ENCODE data around the gene FUS. TPM values are rescaled to one million over a fixed set of nuclear protein-coding genes. Genes with fewer than 3 reads are reported as not detected.

Gene FUS
- total and polyA plus RNA-seq, 2 of the 13 experiments (the other 11 are each of a cell fraction or from before 2014, with no cell fraction given), result 68.1 to 168 TPM

DNA sequence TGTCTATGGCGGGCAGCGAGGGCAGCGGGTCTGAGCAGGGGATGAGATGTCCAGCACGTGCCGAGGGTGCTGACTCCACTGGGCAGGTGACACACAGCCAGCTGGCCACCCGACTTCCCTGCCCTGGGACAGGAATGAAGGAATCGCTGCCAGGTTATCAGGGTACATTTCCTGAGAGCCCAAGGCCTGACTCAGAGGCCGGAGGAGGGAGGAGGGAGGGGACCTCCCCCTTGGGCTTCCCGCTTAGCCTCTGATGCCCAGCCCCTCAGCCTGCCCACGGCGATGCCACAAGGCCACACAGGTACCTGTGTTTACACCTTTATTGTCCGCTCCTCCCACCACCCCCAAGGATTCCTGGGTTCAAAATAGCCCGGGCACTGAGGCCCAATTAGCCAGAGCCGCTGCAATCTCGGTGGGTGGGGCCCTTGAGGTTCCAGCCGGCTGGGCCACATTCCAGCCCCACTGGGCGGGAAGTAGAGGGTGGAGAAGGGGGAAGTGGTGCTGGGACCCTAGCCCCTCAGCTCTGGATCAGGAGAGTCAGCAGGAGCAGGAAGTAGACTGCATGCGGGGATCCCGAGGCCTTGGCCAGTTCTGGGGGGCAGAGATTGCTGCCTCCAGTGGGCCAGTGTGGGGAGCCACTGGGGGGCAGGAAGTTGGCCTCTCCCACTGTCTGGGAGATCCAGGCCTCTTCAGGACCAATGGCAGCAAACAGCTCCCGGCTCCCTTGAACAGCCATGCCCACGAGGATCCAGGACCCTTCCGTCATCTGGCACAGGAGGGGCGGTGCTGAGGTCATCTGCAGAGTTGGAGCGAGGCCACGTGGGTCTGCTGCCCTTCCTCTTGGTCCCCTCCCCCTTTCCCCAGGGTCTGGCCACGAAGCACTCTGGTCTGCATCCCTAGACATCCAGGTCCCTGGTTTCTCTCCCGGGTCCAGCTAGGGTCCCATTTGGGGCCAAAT lies 41.0 kb upstream of the FUS start (continued):
- TF ChIP-seq, protein P1, sequence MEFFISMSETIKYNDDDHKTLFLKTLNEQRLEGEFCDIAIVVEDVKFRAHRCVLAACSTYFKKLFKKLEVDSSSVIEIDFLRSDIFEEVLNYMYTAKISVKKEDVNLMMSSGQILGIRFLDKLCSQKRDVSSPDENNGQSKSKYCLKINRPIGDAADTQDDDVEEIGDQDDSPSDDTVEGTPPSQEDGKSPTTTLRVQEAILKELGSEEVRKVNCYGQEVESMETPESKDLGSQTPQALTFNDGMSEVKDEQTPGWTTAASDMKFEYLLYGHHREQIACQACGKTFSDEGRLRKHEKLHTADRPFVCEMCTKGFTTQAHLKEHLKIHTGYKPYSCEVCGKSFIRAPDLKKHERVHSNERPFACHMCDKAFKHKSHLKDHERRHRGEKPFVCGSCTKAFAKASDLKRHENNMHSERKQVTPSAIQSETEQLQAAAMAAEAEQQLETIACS (CRISPR knock-in tag; IDR thresholded peaks at IDR 0.05), result 0 out of 2 replicates have a peak, but pooled peaks have one; percentile 14
- TF ChIP-seq ZFY (CRISPR knock-in tag; IDR thresholded peaks at IDR 0.05), result peak; percentile 57
- TF ChIP-seq MTA1 (CRISPR knock-in tag; IDR thresholded peaks at IDR 0.05; ENCODE audit: borderline replicate concordance), result 0 out of 2 replicates have a peak, but pooled peaks have one; percentile 54
- TF ChIP-seq ZNF883 (CRISPR knock-in tag; IDR thresholded peaks at IDR 0.05; ENCODE audit: not compliant biosample characterization), result peak; percentile 39
- TF ChIP-seq, protein P2, sequence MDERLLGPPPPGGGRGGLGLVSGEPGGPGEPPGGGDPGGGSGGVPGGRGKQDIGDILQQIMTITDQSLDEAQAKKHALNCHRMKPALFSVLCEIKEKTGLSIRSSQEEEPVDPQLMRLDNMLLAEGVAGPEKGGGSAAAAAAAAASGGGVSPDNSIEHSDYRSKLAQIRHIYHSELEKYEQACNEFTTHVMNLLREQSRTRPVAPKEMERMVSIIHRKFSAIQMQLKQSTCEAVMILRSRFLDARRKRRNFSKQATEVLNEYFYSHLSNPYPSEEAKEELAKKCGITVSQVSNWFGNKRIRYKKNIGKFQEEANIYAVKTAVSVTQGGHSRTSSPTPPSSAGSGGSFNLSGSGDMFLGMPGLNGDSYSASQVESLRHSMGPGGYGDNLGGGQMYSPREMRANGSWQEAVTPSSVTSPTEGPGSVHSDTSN (CRISPR knock-in tag; IDR thresholded peaks at IDR 0.05), result no peak
- TF ChIP-seq FOXC1 (CRISPR knock-in tag; IDR thresholded peaks at IDR 0.05; ENCODE audit: borderline replicate concordance), result no peak
- TF ChIP-seq ZNF589 (CRISPR knock-in tag; conservative IDR thresholded peaks at IDR 0.05), result no peak
- no peak for TF ChIP-seq ZFP82 (CRISPR knock-in tag; IDR thresholded peaks at IDR 0.05; ENCODE audit: borderline replicate concordance)
- no peak for TF ChIP-seq ZIK1 (CRISPR knock-in tag; IDR thresholded peaks at IDR 0.05; ENCODE audit: borderline replicate concordance, low read depth)
- TF ChIP-seq, protein P3, sequence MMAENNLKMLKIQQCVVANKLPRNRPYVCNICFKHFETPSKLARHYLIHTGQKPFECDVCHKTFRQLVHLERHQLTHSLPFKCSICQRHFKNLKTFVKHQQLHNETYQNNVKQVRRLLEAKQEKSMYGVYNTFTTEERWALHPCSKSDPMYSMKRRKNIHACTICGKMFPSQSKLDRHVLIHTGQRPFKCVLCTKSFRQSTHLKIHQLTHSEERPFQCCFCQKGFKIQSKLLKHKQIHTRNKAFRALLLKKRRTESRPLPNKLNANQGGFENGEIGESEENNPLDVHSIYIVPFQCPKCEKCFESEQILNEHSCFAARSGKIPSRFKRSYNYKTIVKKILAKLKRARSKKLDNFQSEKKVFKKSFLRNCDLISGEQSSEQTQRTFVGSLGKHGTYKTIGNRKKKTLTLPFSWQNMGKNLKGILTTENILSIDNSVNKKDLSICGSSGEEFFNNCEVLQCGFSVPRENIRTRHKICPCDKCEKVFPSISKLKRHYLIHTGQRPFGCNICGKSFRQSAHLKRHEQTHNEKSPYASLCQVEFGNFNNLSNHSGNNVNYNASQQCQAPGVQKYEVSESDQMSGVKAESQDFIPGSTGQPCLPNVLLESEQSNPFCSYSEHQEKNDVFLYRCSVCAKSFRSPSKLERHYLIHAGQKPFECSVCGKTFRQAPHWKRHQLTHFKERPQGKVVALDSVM (CRISPR knock-in tag; IDR thresholded peaks at IDR 0.05), result no peak
- TF ChIP-seq NPAS2 (CRISPR knock-in tag; IDR thresholded peaks at IDR 0.05; ENCODE audit: borderline replicate concordance), result no peak
- TF ChIP-seq GTF3A (CRISPR knock-in tag; conservative IDR thresholded peaks at IDR 0.05), result no peak
- TF ChIP-seq IRX3 (CRISPR knock-in tag; IDR thresholded peaks at IDR 0.05; ENCODE audit: borderline replicate concordance, low read depth), result no peak
- no peak for TF ChIP-seq ZNF205 (CRISPR knock-in tag; IDR thresholded peaks at IDR 0.05)
- no peak for TF ChIP-seq GLI4 (CRISPR knock-in tag; IDR thresholded peaks at IDR 0.05; ENCODE audit: borderline replicate concordance)
- TF ChIP-seq PHF20 (CRISPR knock-in tag; IDR thresholded peaks at IDR 0.05), result no peak; the same call in 1 of the 2 replicates
- peak; percentile 58; the same call in 1 of the 2 replicates for TF ChIP-seq ZNF446 (CRISPR knock-in tag; IDR thresholded peaks at IDR 0.05)
- no peak for TF ChIP-seq KAT8 (CRISPR knock-in tag; IDR thresholded peaks at IDR 0.05)
- no peak for TF ChIP-seq MLLT10 (CRISPR knock-in tag; IDR thresholded peaks at IDR 0.05)
- no peak for TF ChIP-seq ZNF33B (CRISPR knock-in tag; IDR thresholded peaks at IDR 0.05)
- TF ChIP-seq NBN (conservative IDR thresholded peaks at IDR 0.05), result no peak
- TF ChIP-seq ZNF337 (CRISPR knock-in tag; IDR thresholded peaks at IDR 0.05; ENCODE audit: borderline replicate concordance, low read depth), result no peak
- no peak for TF ChIP-seq PAWR (CRISPR knock-in tag; IDR thresholded peaks at IDR 0.05; ENCODE audit: borderline replicate concordance)
- no peak for TF ChIP-seq GATAD1 (CRISPR knock-in tag; IDR thresholded peaks at IDR 0.05)

Measured in HepG2 (cell line).